GM12872 (cell line): Measurements from ENCODE around the gene CAVIN1.

Source experiments
- CTCF ChIP-seq: IDR thresholded peaks from 3 replicates; pipeline ENCODE4 v1.5.1; 2011; ENCODE audit warnings: low read depth, mild to moderate bottlenecking, low read length, moderate library complexity; ENCODE audit not compliant: insufficient read depth

The CAVIN1 gene

GRCh38 chr17:42422412-42422957, 571 bp downstream of the CAVIN1 start:
- no peak for TF ChIP-seq CTCF

DNA sequence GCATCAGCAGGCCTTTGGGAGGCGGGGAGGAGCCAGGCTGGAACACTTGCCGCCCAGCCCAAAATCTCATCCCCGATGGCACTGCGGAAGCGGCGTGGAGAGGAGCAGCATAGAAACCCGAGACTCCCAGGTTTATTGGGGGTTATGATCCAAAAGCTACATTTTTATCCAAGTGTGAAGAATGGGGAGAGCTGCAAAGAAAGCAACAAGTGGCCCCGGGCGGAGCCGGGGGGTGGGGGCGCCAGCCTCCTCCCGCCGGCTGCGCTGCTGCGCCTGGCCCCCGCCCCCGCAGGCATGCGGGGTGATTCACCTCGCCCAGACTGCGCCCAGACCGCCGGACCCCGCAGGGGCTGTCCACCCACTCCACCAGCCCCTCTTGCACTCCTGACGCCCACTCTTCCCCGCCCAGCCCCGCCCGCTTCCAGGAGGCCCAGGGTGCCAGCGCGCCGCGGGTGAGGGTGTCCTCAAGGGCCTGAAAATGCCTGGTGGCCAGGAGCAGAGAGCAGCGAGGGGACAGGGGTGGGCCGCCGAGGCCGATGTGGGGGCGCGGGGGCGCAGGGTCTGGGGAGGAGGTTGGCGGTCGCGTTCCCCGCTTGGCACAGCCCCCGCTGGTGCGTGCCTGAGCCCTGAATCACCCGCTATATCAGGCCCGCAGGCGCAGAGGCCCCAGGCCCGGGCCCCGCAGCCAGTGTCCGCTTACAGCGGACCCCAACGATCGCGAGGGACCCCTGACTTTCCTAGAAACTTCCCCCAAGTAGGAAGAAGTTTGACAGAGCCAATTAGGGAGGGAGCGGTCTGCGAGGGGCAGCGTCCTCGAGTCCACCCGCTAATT, 1.3 kb downstream of the CAVIN1 start:
- no peak for TF ChIP-seq CTCF

GRCh38 chr17:42421136-42421506, 1.9 kb downstream of the CAVIN1 start:
- TF ChIP-seq CTCF: no peak

DNA sequence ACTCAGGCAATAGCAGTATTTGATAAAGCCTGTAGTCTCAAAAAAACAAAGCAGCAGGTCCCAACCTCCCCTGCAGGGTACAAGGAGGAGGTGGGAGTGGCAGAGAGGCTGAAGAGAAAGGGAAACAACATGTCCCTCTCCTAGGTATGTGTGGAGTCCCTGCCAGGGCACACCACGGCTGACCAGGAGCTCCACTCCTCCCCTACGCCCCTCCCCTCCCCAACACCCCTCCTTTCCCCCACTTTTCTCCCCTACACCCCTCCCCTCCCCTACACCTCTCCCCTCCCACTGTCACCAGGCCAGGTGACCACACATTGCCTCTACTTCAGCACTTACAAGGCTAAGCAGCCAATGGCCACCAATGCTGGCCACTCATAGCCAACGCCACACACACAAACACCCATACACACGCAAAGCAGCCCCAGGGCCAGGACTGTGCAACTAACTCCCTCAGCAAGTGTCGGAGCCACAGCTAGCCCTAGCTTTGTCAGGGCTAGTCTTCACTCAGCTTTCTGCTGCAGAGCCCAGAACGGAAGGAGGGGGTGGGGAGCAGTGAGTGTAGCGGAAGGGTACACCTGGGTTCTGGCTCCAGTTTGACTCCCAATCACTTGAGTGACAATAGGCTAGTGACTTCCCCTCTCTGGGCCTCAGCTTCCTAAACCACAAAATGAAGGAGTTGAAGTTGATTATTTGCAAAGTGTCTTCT, 8.2 kb downstream of the CAVIN1 start:
- TF ChIP-seq CTCF: no peak

DNA sequence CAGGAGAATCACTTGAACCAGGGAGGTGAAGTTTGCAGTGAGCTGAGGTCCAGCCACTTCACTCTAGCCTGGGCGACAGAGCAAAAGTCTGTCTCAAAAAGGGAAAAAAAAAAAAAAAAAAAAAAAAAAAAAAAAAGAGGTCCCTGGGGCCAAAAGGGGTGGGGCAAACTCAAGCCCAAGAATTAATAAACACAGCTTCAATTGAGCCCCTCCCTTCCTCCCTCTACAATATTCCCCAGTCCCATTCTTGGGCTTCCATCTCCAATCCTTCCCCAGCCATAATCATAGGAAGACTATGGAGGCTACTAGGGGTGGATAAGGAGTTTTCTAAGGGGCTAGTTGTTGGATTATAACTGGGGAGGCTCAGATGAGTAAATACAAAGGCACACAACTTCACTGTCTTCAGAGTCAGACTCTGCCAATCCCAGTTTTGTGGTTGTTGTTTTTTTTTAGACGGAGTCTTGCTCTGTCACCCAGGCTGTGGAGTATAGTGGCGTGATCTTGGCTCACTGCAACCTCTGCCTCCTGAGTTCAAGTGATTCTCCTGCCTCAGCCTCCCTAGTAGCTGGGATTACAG, 9.5 kb downstream of the CAVIN1 start:
- TF ChIP-seq CTCF: no peak

DNA sequence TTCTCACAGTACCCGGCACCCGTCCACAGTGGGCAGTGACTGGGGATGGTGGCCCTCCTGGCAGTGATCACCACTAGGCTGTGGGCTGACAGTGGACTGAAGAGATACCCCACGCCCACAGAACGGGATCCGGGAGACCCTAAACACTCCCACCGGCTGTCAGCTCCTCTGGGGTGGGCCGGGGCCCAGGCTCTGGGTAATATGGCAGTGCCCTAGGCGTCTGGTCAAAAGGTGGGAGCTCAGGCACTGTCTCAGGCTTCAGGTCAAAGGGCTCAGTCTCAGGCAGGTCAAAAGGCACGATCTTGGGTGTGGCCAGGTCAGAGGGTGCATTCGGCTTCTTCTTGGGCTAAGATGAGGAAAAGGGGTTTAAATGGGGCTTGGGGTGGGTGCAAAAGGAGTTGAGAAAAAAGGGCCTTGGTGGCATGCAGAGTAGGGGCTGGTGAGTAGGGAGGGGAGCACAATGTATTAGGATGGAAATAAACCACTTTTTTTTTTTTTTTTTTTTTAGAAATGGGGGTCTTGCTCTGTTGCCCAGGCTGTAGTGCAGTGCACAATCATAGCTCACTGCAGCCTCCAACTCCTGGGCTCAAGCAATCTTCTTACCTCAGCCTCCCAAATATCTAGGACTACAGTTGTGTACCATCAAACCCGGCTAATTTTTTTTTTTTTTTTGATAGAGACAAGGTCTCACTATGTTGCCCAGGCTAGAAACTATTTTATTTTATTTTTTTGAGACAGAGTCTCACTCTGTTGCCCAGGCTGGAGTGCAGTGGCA, 11.0 kb downstream of the CAVIN1 start:
- TF ChIP-seq CTCF: no peak
